Left ventricle myocardium inferior (tissue), 1 donor: ENCODE measurements around the gene CASP5. TPM values are rescaled to one million over a fixed set of nuclear protein-coding genes. Genes with fewer than 3 reads are reported as not detected.
"Not testable (repeated sequence)": the region's sequence is repeated elsewhere in the genome, so short reads cannot be mapped to it uniquely, and the experiment has no call there.

Experiments
- DNase-seq: peaks from one replicate; pipeline ENCODE4 v3.0.0-alpha.2; 2020
- H3K27ac ChIP-seq: fragments of 200-600 bp; replicated peaks from 2 replicates; pipeline ENCODE4 v1.8.0; 2021
- H3K27me3 ChIP-seq: fragments of 200-600 bp; 2 replicates; pipeline ENCODE4 v1.8.0; 2021; ENCODE audit warnings: low read depth
- H3K36me3 ChIP-seq: fragments of 200-600 bp; 2 replicates; pipeline ENCODE4 v1.8.0; 2021
- H3K4me1 ChIP-seq: fragments of 200-600 bp; 2 replicates; pipeline ENCODE4 v1.8.0; 2021
- H3K4me3 ChIP-seq: fragments of 200-600 bp; 2 replicates; pipeline ENCODE4 v1.8.0; 2021; ENCODE audit warnings: mild to moderate bottlenecking, moderate library complexity
- H3K9me3 ChIP-seq: fragments of 200-600 bp; replicated peaks from 2 replicates; pipeline ENCODE4 v1.8.0; 2021
- CTCF ChIP-seq: fragments of 200-600 bp; IDR thresholded peaks from 2 replicates; pipeline ENCODE4 v1.8.0; 2021; ENCODE audit warnings: antibody characterized with exemption, mild to moderate bottlenecking, borderline replicate concordance
- intact Hi-C: fragments of 100-400 bp; cut with micrococcal nuclease; formaldehyde crosslinking; loops from one replicate; pipeline ENCODE4 v1.11.0; 2022
- long read RNA-seq: library from polyadenylated mRNA; unstranded; transcript quantifications from one replicate; pipeline ENCODE4 v2.0.0, GENCODE V29; 2021
- total RNA-seq: library from RNA; stranded (reverse); fragmentation: NEBNext Ultra II Directional; extraction: Animal tissue kit (Norgen Biotek cat#: 25700); gene quantifications from one replicate; pipeline ENCODE4 v1.2.1, GENCODE V29; 2021
- donor health status: DM: no; HTN: yes; CAD: no; lungs with severe emphysema.

The CASP5 gene
- not detected for total RNA-seq
- long read RNA-seq, result 0 reads

- Histone ChIP-seq H3K9me3 (peaks cover 10% of the 10 kb centered on the region), H3K27ac (no peak within 1 kb of the TSS), H3K36me3 (peaks cover 25% of the 10 kb centered on the region), H3K4me1 (no peaks in the 10 kb centered on the region), H3K4me3 (no peak within 1 kb of the TSS), H3K27me3 (no peaks in the 10 kb centered on the region)
- intact Hi-C loops, result no loop called here
- no peak for TF ChIP-seq CTCF
- no peak for DNase-seq
Observed at GRCh38 chr11:105023003-105023402, at the start of gene CASP5. TSS of gene CASP5 (minus strand) at chr11:105023168. CDS start at chr11:105023136, 32 bp downstream.

- H3K9me3 ChIP-seq, H3K27me3 ChIP-seq, H3K4me1 ChIP-seq, H3K4me3 ChIP-seq, H3K27ac ChIP-seq, H3K36me3 ChIP-seq, intact Hi-C loops, DNase-seq: not testable (repeated sequence)
Observed at GRCh38 chr11:105072080-105072479, 49.1 kb upstream of the CASP5 start.

- no peaks in the 10 kb centered on the region for H3K9me3 ChIP-seq
- no peak for TF ChIP-seq CTCF
- no peak overlapping the region for H3K4me3 ChIP-seq
- H3K4me1 ChIP-seq, result no peaks in the 10 kb centered on the region
- no peak for DNase-seq
- no peaks in the 10 kb centered on the region for H3K36me3 ChIP-seq
- no peak overlapping the region for H3K27ac ChIP-seq
- no peaks in the 10 kb centered on the region for H3K27me3 ChIP-seq
- intact Hi-C loops, result no loop called here
Observed at GRCh38 chr11:105071089-105071732, 48.2 kb upstream of the CASP5 start.

- no peak overlapping the region for H3K27ac ChIP-seq
- no peaks in the 10 kb centered on the region for H3K36me3 ChIP-seq
- H3K27me3 ChIP-seq, result no peaks in the 10 kb centered on the region
- DNase-seq, result no peak
- H3K4me3 ChIP-seq, result no peak overlapping the region
- no peaks in the 10 kb centered on the region for H3K9me3 ChIP-seq
- no peaks in the 10 kb centered on the region for H3K4me1 ChIP-seq
- TF ChIP-seq CTCF, result no peak
- intact Hi-C loops, result no loop called here
Observed at GRCh38 chr11:105070306-105070705, 47.3 kb upstream of the CASP5 start.

- H3K27ac ChIP-seq, H3K4me1 ChIP-seq, H3K9me3 ChIP-seq, H3K27me3 ChIP-seq, H3K4me3 ChIP-seq, H3K36me3 ChIP-seq, DNase-seq, intact Hi-C loops: not testable (repeated sequence)
Observed at GRCh38 chr11:105069749-105070148, 46.8 kb upstream of the CASP5 start.

GRCh38 chr11:105063245-105063941 lies 40.4 kb upstream of the CASP5 start:
- intact Hi-C loops, DNase-seq: not testable (repeated sequence)

GRCh38 chr11:105057432-105057831 lies 34.5 kb upstream of the CASP5 start:
- no peak overlapping the region for H3K27ac ChIP-seq
- H3K4me1 ChIP-seq, result no peaks in the 10 kb centered on the region
- no peak for TF ChIP-seq CTCF
- H3K27me3 ChIP-seq, result no peaks in the 10 kb centered on the region
- intact Hi-C loops, result no loop called here
- no peaks in the 10 kb centered on the region for H3K9me3 ChIP-seq
- no peaks in the 10 kb centered on the region for H3K36me3 ChIP-seq
- H3K4me3 ChIP-seq, result no peak overlapping the region
- no peak for DNase-seq

More at GRCh38 chr11:105063245-105063941, 40.4 kb upstream of the CASP5 start:
- H3K27ac ChIP-seq, H3K4me1 ChIP-seq, H3K27me3 ChIP-seq, H3K36me3 ChIP-seq, H3K9me3 ChIP-seq, H3K4me3 ChIP-seq: not testable (repeated sequence)
